ENCODE data around the gene BBS9. TPM values are rescaled to one million over a fixed set of nuclear protein-coding genes. Genes with fewer than 3 reads are reported as not detected.

The BBS9 gene
- polyA plus RNA-seq, 2 donors, result 2.6 to 3.7 TPM

GRCh38 chr7:33155811-33156210 lies 26.4 kb downstream of the BBS9 start:
- H3K36me3 ChIP-seq (ENCODE audit: control insufficient read depth in 2 of 2, insufficient read depth in 2 of 2, low read length in 1 of 2), result no peaks in the 10 kb centered on the region
- no peak overlapping the region for H3K27ac ChIP-seq (ENCODE audit: low read depth in 2 of 2, low read length in 1 of 2)
- no peak overlapping the region for H3K4me3 ChIP-seq (ENCODE audit: low read depth in 1 of 2, low read length in 2 of 2)
- WGBS, 2 donors, result 75 to 96% methylated on average over 2 of the region's 2 CpGs
- H3K9me3 ChIP-seq (ENCODE audit: control insufficient read depth in 2 of 2, insufficient read depth in 1 of 2, low read depth in 1 of 2, low read length in 1 of 2), result no peaks in the 10 kb centered on the region
- no peaks in the 10 kb centered on the region for H3K4me1 ChIP-seq (ENCODE audit: control insufficient read depth in 2 of 2, insufficient read depth in 2 of 2, low read length in 1 of 2)
- no peaks in the 10 kb centered on the region for H3K27me3 ChIP-seq (ENCODE audit: control insufficient read depth in 1 of 2, insufficient read depth in 2 of 2, low read length in 2 of 2)

GRCh38 chr7:33156441-33156840 lies 27.1 kb downstream of the BBS9 start:
- 98% methylated on average over 2 of the region's 2 CpGs for whole genome bisulfite sequencing, 2 donors

GRCh38 chr7:33157311-33157710 lies 27.9 kb downstream of the BBS9 start:
- H3K36me3 ChIP-seq (ENCODE audit: control insufficient read depth in 2 of 2, insufficient read depth in 2 of 2, low read length in 1 of 2), result no peaks in the 10 kb centered on the region
- H3K27me3 ChIP-seq (ENCODE audit: control insufficient read depth in 1 of 2, insufficient read depth in 2 of 2, low read length in 2 of 2), result no peaks in the 10 kb centered on the region
- H3K9me3 ChIP-seq (ENCODE audit: control insufficient read depth in 2 of 2, insufficient read depth in 1 of 2, low read depth in 1 of 2, low read length in 1 of 2), result no peaks in the 10 kb centered on the region
- no peak overlapping the region for H3K4me3 ChIP-seq (ENCODE audit: low read depth in 1 of 2, low read length in 2 of 2)
- no peaks in the 10 kb centered on the region for H3K4me1 ChIP-seq (ENCODE audit: control insufficient read depth in 2 of 2, insufficient read depth in 2 of 2, low read length in 1 of 2)
- no peak overlapping the region for H3K27ac ChIP-seq (ENCODE audit: low read depth in 2 of 2, low read length in 1 of 2)
- 23 to 28% methylated on average over 1 of the region's 1 CpG for WGBS, 2 donors

More at GRCh38 chr7:33156441-33156840, 27.1 kb downstream of the BBS9 start:
- Histone ChIP-seq H3K9me3 (ENCODE audit: control insufficient read depth in 2 of 2, insufficient read depth in 1 of 2, low read depth in 1 of 2, low read length in 1 of 2) (no peaks in the 10 kb centered on the region), H3K36me3 (ENCODE audit: control insufficient read depth in 2 of 2, insufficient read depth in 2 of 2, low read length in 1 of 2) (no peaks in the 10 kb centered on the region), H3K4me1 (ENCODE audit: control insufficient read depth in 2 of 2, insufficient read depth in 2 of 2, low read length in 1 of 2) (no peaks in the 10 kb centered on the region), H3K27ac (ENCODE audit: low read depth in 2 of 2, low read length in 1 of 2) (no peak overlapping the region), H3K4me3 (ENCODE audit: low read depth in 1 of 2, low read length in 2 of 2) (no peak overlapping the region), H3K27me3 (ENCODE audit: control insufficient read depth in 1 of 2, insufficient read depth in 2 of 2, low read length in 2 of 2) (no peaks in the 10 kb centered on the region)

- H3K9me3 ChIP-seq (ENCODE audit: control insufficient read depth in 2 of 2, insufficient read depth in 1 of 2, low read depth in 1 of 2, low read length in 1 of 2), result no peaks in the 10 kb centered on the region
- no peak overlapping the region for H3K27ac ChIP-seq (ENCODE audit: low read depth in 2 of 2, low read length in 1 of 2)
- H3K4me1 ChIP-seq (ENCODE audit: control insufficient read depth in 2 of 2, insufficient read depth in 2 of 2, low read length in 1 of 2), result no peaks in the 10 kb centered on the region
- 49 to 62% methylated on average over 2 of the region's 2 CpGs for WGBS, 2 donors
- no peaks in the 10 kb centered on the region for H3K27me3 ChIP-seq (ENCODE audit: control insufficient read depth in 1 of 2, insufficient read depth in 2 of 2, low read length in 2 of 2)
- no peaks in the 10 kb centered on the region for H3K36me3 ChIP-seq (ENCODE audit: control insufficient read depth in 2 of 2, insufficient read depth in 2 of 2, low read length in 1 of 2)
- no peak overlapping the region for H3K4me3 ChIP-seq (ENCODE audit: low read depth in 1 of 2, low read length in 2 of 2)
These were observed 28.4 kb downstream of the BBS9 start for GRCh38 chr7:33157781-33158180.

- Histone ChIP-seq H3K4me3 (ENCODE audit: low read depth in 1 of 2, low read length in 2 of 2) (no peak overlapping the region), H3K4me1 (ENCODE audit: control insufficient read depth in 2 of 2, insufficient read depth in 2 of 2, low read length in 1 of 2) (no peaks in the 10 kb centered on the region), H3K9me3 (ENCODE audit: control insufficient read depth in 2 of 2, insufficient read depth in 1 of 2, low read depth in 1 of 2, low read length in 1 of 2) (no peaks in the 10 kb centered on the region), H3K27ac (ENCODE audit: low read depth in 2 of 2, low read length in 1 of 2) (no peak overlapping the region), H3K36me3 (ENCODE audit: control insufficient read depth in 2 of 2, insufficient read depth in 2 of 2, low read length in 1 of 2) (peaks cover 0 to 3% of the 10 kb centered on the region in 2 donors), H3K27me3 (ENCODE audit: control insufficient read depth in 1 of 2, insufficient read depth in 2 of 2, low read length in 2 of 2) (no peaks in the 10 kb centered on the region)
- WGBS, 2 donors, result 74 to 81% methylated on average over 2 of the region's 2 CpGs
These were observed 48.5 kb downstream of the BBS9 start for GRCh38 chr7:33177876-33178275.

- Histone ChIP-seq H3K27ac (ENCODE audit: low read depth in 2 of 2, low read length in 1 of 2) (no peak overlapping the region), H3K4me3 (ENCODE audit: low read depth in 1 of 2, low read length in 2 of 2) (no peak overlapping the region), H3K9me3 (ENCODE audit: control insufficient read depth in 2 of 2, insufficient read depth in 1 of 2, low read depth in 1 of 2, low read length in 1 of 2) (no peaks in the 10 kb centered on the region), H3K4me1 (ENCODE audit: control insufficient read depth in 2 of 2, insufficient read depth in 2 of 2, low read length in 1 of 2) (no peaks in the 10 kb centered on the region), H3K27me3 (ENCODE audit: control insufficient read depth in 1 of 2, insufficient read depth in 2 of 2, low read length in 2 of 2) (no peaks in the 10 kb centered on the region), H3K36me3 (ENCODE audit: control insufficient read depth in 2 of 2, insufficient read depth in 2 of 2, low read length in 1 of 2) (peaks cover 0 to 3% of the 10 kb centered on the region in 2 donors)
- 90 to 95% methylated on average over 2 of the region's 2 CpGs for WGBS, 2 donors
These were observed 50.2 kb downstream of the BBS9 start for GRCh38 chr7:33179519-33179918.

- WGBS, 2 donors, result 74 to 75% methylated on average over 2 of the region's 2 CpGs
- H3K27ac ChIP-seq (ENCODE audit: low read depth in 2 of 2, low read length in 1 of 2), result no peak overlapping the region
- H3K27me3 ChIP-seq (ENCODE audit: control insufficient read depth in 1 of 2, insufficient read depth in 2 of 2, low read length in 2 of 2), result no peaks in the 10 kb centered on the region
- no peaks in the 10 kb centered on the region for H3K4me1 ChIP-seq (ENCODE audit: control insufficient read depth in 2 of 2, insufficient read depth in 2 of 2, low read length in 1 of 2)
- H3K4me3 ChIP-seq (ENCODE audit: low read depth in 1 of 2, low read length in 2 of 2), result no peak overlapping the region
- no peaks in the 10 kb centered on the region for H3K9me3 ChIP-seq (ENCODE audit: control insufficient read depth in 2 of 2, insufficient read depth in 1 of 2, low read depth in 1 of 2, low read length in 1 of 2)
- no peaks in the 10 kb centered on the region for H3K36me3 ChIP-seq (ENCODE audit: control insufficient read depth in 2 of 2, insufficient read depth in 2 of 2, low read length in 1 of 2)
These were observed 54.1 kb downstream of the BBS9 start for GRCh38 chr7:33183504-33183903.

- 91 to 95% methylated on average over 1 of the region's 1 CpG for WGBS, 2 donors
- H3K27ac ChIP-seq (ENCODE audit: low read depth in 2 of 2, low read length in 1 of 2), result no peak overlapping the region
- no peaks in the 10 kb centered on the region for H3K36me3 ChIP-seq (ENCODE audit: control insufficient read depth in 2 of 2, insufficient read depth in 2 of 2, low read length in 1 of 2)
- no peaks in the 10 kb centered on the region for H3K4me1 ChIP-seq (ENCODE audit: control insufficient read depth in 2 of 2, insufficient read depth in 2 of 2, low read length in 1 of 2)
- H3K27me3 ChIP-seq (ENCODE audit: control insufficient read depth in 1 of 2, insufficient read depth in 2 of 2, low read length in 2 of 2), result no peaks in the 10 kb centered on the region
- no peak overlapping the region for H3K4me3 ChIP-seq (ENCODE audit: low read depth in 1 of 2, low read length in 2 of 2)
- H3K9me3 ChIP-seq (ENCODE audit: control insufficient read depth in 2 of 2, insufficient read depth in 1 of 2, low read depth in 1 of 2, low read length in 1 of 2), result no peaks in the 10 kb centered on the region
These were observed 55.5 kb downstream of the BBS9 start for GRCh38 chr7:33184828-33185227.

GRCh38 chr7:33185786-33186185 lies 56.4 kb downstream of the BBS9 start:
- 71 to 75% methylated on average over 3 of the region's 3 CpGs for WGBS, 2 donors
- no peaks in the 10 kb centered on the region for H3K4me1 ChIP-seq (ENCODE audit: control insufficient read depth in 2 of 2, insufficient read depth in 2 of 2, low read length in 1 of 2)
- H3K9me3 ChIP-seq (ENCODE audit: control insufficient read depth in 2 of 2, insufficient read depth in 1 of 2, low read depth in 1 of 2, low read length in 1 of 2), result no peaks in the 10 kb centered on the region
- no peaks in the 10 kb centered on the region for H3K36me3 ChIP-seq (ENCODE audit: control insufficient read depth in 2 of 2, insufficient read depth in 2 of 2, low read length in 1 of 2)
- H3K27ac ChIP-seq (ENCODE audit: low read depth in 2 of 2, low read length in 1 of 2), result no peak overlapping the region
- H3K27me3 ChIP-seq (ENCODE audit: control insufficient read depth in 1 of 2, insufficient read depth in 2 of 2, low read length in 2 of 2), result no peaks in the 10 kb centered on the region
- no peak overlapping the region for H3K4me3 ChIP-seq (ENCODE audit: low read depth in 1 of 2, low read length in 2 of 2)

- Histone ChIP-seq H3K27me3 (ENCODE audit: control insufficient read depth in 1 of 2, insufficient read depth in 2 of 2, low read length in 2 of 2) (no peaks in the 10 kb centered on the region), H3K4me1 (ENCODE audit: control insufficient read depth in 2 of 2, insufficient read depth in 2 of 2, low read length in 1 of 2) (no peaks in the 10 kb centered on the region), H3K36me3 (ENCODE audit: control insufficient read depth in 2 of 2, insufficient read depth in 2 of 2, low read length in 1 of 2) (no peaks in the 10 kb centered on the region), H3K27ac (ENCODE audit: low read depth in 2 of 2, low read length in 1 of 2) (no peak overlapping the region), H3K9me3 (ENCODE audit: control insufficient read depth in 2 of 2, insufficient read depth in 1 of 2, low read depth in 1 of 2, low read length in 1 of 2) (no peaks in the 10 kb centered on the region), H3K4me3 (ENCODE audit: low read depth in 1 of 2, low read length in 2 of 2) (no peak overlapping the region)
- WGBS, 2 donors, result 65 to 76% methylated on average over 1 of the region's 1 CpG
These were observed 56.8 kb downstream of the BBS9 start for GRCh38 chr7:33186192-33186591.
